Thyroid gland (tissue), 4 donors: ENCODE data around the gene HELB. TPM values are rescaled to one million over a fixed set of nuclear protein-coding genes. Genes with fewer than 3 reads are reported as not detected.

Source experiments
- DNase-seq, 2 donors: peaks; one replicate each; pipeline ENCODE4 v3.0.0-alpha.2; 2019
- H3K27ac ChIP-seq, 3 donors: fragments of 200-600 bp; sonication (generic); 1 replicate in 2 of 3; 2 replicates in 1 of 3; pipeline ENCODE4 v1.5.1; 2016 to 2019; ENCODE audit warnings: mild to moderate bottlenecking in 1 of 3, moderate library complexity in 1 of 3
- H3K27me3 ChIP-seq: fragments of 200-600 bp; sonication (generic); one replicate; pipeline ENCODE4 v1.5.1; 2019
- H3K36me3 ChIP-seq, 2 donors: fragments of 200-600 bp; sonication (generic); one replicate each; pipeline ENCODE4 v1.5.1; 2016 to 2019
- H3K4me1 ChIP-seq, 2 donors: fragments of 200-600 bp; sonication (generic); one replicate each; pipeline ENCODE4 v1.5.1; 2017 to 2019
- H3K4me3 ChIP-seq, 3 donors: fragments of 200-600 bp; sonication (generic); replicated peaks in 1 of 3; 1 replicate in 2 of 3; 2 replicates in 1 of 3; pipeline ENCODE4 v1.5.1; 2016; ENCODE audit warnings: mild to moderate bottlenecking in 1 of 3
- H3K9me3 ChIP-seq: fragments of 200-600 bp; sonication (generic); one replicate; pipeline ENCODE4 v1.5.1; 2017
- CTCF ChIP-seq, 6 experiments: fragments of 200-600 bp in 3 of 6; fragments of 450-650 bp in 3 of 6; sonication (generic) in 3 of 6; IDR thresholded peaks; one replicate each; pipeline ENCODE4 v1.5.1; 2016 to 2019; ENCODE audit warnings: antibody characterized with exemption in 6 of 6, mild to moderate bottlenecking in 2 of 6, inconsistent platforms in 1 of 6, moderate library complexity in 1 of 6
- POLR2A ChIP-seq, 2 donors: fragments of 450-650 bp; IDR thresholded peaks; one replicate each; pipeline ENCODE4 v1.6.1; 2017; ENCODE audit warnings: antibody characterized with exemption in 2 of 2, mild to moderate bottlenecking in 2 of 2, moderate library complexity in 1 of 2
- WGBS, 2 donors: methylation state at CpG; one replicate each; pipeline ENCODE4 v1.1.5; 2017; 5-methylcytosine and 5-hydroxymethylcytosine counted together
- intact Hi-C: fragments of 100-400 bp; cut with DNase I; formaldehyde crosslinking; loops from one replicate; pipeline ENCODE4 v1.15.1; 2023
- total RNA-seq, 4 donors: library from RNA; depleted of rRNA; stranded (reverse); fragments of >200 nt; gene quantifications; one replicate each; pipeline ENCODE4 v1.2.3, GENCODE V29; 2016

HELB gene
- total RNA-seq, 4 donors from 2014 or later = 5.1 to 6.6 (median 5.9) TPM

- no peaks in the 10 kb centered on the region for H3K4me1 ChIP-seq
- no peaks in the 10 kb centered on the region for H3K27me3 ChIP-seq
- no peak overlapping the region for H3K4me3 ChIP-seq
- DNase-seq = no peak
- TF ChIP-seq POLR2A (IDR thresholded peaks at IDR 0.05) (no peak), CTCF (IDR thresholded peaks at IDR 0.05) (no peak)
- H3K36me3 ChIP-seq = no peaks in the 10 kb centered on the region
- no peak overlapping the region for H3K27ac ChIP-seq
- H3K9me3 ChIP-seq = no peaks in the 10 kb centered on the region
- WGBS, 2 donors = 70 to 71% methylated on average over 3 of the region's 3 CpGs
- intact Hi-C loops = loop anchor here (10.0 kb wide), 1 partner anchor 426 kb away; no protein-coding TSS in a partner anchor
Observed at GRCh38 chr12:66268562-66268961, 33.7 kb upstream of the HELB start.

GRCh38 chr12:66269142-66269541, 33.2 kb upstream of the HELB start:
- Histone ChIP-seq H3K9me3 (no peaks in the 10 kb centered on the region), H3K36me3 (no peaks in the 10 kb centered on the region), H3K27me3 (no peaks in the 10 kb centered on the region), H3K27ac (no peak overlapping the region), H3K4me3 (no peak overlapping the region), H3K4me1 (no peaks in the 10 kb centered on the region)
- intact Hi-C loops = loop anchor here (10.0 kb wide), 1 partner anchor 426 kb away; no protein-coding TSS in a partner anchor
- TF ChIP-seq POLR2A (IDR thresholded peaks at IDR 0.05) (no peak), CTCF (IDR thresholded peaks at IDR 0.05) (no peak)
- DNase-seq = no peak
- 69 to 79% methylated on average over 6 of the region's 6 CpGs for WGBS, 2 donors

GRCh38 chr12:66269757-66270383, 32.4 kb upstream of the HELB start:
- H3K4me1 ChIP-seq = no peaks in the 10 kb centered on the region
- no peaks in the 10 kb centered on the region for H3K27me3 ChIP-seq
- no peaks in the 10 kb centered on the region for H3K36me3 ChIP-seq
- H3K9me3 ChIP-seq = no peaks in the 10 kb centered on the region
- no peak overlapping the region for H3K4me3 ChIP-seq
- WGBS, 2 donors = 67 to 68% methylated on average over 5 of the region's 5 CpGs
- peak in 4 of 6 experiments; percentile 41 to 71 (median 55) for TF ChIP-seq CTCF (IDR thresholded peaks at IDR 0.05)
- TF ChIP-seq POLR2A (IDR thresholded peaks at IDR 0.05) = no peak
- intact Hi-C loops = loop anchor here (10.0 kb wide), 1 partner anchor 425 kb away; no protein-coding TSS in a partner anchor
- no peak for DNase-seq
- no peak overlapping the region for H3K27ac ChIP-seq

- H3K36me3 ChIP-seq = no peaks in the 10 kb centered on the region
- intact Hi-C loops = no loop called here
- WGBS, 2 donors = 86 to 90% methylated on average over 1 of the region's 1 CpG
- no peak for TF ChIP-seq POLR2A (IDR thresholded peaks at IDR 0.05)
- DNase-seq = no peak
- H3K4me1 ChIP-seq = no peaks in the 10 kb centered on the region
- no peaks in the 10 kb centered on the region for H3K9me3 ChIP-seq
- no peak overlapping the region for H3K27ac ChIP-seq
- H3K27me3 ChIP-seq = no peaks in the 10 kb centered on the region
- no peak overlapping the region for H3K4me3 ChIP-seq
Observed at GRCh38 chr12:66270613-66271012, 31.7 kb upstream of the HELB start.

GRCh38 chr12:66272650-66273049, 29.6 kb upstream of the HELB start:
- 60 to 64% methylated on average over 3 of the region's 3 CpGs for WGBS, 2 donors
- no peak for TF ChIP-seq POLR2A (IDR thresholded peaks at IDR 0.05)
- TF ChIP-seq CTCF (IDR thresholded peaks at IDR 0.05) = no peak
- Histone ChIP-seq H3K9me3 (no peaks in the 10 kb centered on the region), H3K27me3 (no peaks in the 10 kb centered on the region), H3K36me3 (no peaks in the 10 kb centered on the region), H3K27ac (no peak overlapping the region), H3K4me3 (no peak overlapping the region), H3K4me1 (no peaks in the 10 kb centered on the region)
- no peak for DNase-seq
- intact Hi-C loops = no loop called here
